GOT3 (cell line): ENCODE measurements around the gene RGS12.

Experiments used
- DNase-seq: peaks from one replicate; lab custom pipeline; 2025; ENCODE audit warnings: mixed read lengths; lab: John Stamatoyannopoulos, UW

RGS12 gene

DNA sequence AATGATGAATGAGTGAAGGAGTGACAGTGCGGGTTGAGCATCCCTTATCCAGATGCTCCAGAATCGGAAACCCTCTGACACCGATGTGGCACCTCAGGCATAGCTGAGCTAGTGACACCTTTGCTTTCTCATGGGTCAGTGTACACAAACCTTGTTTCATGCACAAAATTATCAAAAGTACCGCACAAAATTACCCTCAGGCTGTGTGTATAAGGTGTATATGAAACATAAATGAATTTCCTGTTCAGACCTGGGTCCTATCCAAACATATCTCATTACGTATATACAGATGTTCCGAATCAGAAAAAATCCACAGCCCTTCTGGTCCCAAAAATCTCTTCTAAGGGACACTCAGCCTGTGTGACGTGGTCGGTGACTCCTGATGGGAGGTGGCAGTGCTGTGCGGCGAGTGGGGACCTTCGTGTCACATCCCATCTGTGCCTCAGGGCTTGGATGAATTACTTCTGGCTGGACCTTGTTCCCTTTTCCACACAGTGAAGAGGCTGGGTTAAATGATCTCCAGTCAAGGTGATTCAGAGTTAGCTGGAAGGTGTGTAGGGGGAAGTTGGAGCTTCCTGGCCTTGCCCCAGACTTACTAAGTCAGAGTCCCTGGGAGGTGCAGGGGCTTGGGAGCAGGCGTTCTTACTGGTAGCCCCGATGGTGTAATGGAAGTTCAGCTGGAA is 18.8 kb downstream of the RGS12 start:
- DNase-seq: no peak

DNA sequence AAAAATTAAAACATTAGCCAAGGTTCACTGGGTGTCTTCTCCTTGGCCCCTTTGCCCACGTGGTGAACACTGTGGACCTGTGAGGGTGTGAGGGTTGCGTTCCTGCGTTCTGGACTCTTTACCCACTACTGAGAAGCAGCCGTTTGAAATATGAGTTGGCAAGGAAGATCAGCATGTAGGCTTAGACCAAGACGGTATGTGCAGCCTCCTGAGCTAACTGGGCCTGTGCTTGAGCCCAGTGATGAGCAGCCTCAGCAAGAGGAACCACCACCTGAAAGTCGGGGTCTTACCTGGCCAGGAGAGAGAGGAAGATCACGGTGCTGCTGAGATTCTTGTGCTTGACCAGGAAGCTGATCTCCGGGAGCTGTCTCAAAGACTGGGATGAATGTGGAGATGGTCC is 19.5 kb downstream of the RGS12 start:
- DNase-seq: no peak

DNA sequence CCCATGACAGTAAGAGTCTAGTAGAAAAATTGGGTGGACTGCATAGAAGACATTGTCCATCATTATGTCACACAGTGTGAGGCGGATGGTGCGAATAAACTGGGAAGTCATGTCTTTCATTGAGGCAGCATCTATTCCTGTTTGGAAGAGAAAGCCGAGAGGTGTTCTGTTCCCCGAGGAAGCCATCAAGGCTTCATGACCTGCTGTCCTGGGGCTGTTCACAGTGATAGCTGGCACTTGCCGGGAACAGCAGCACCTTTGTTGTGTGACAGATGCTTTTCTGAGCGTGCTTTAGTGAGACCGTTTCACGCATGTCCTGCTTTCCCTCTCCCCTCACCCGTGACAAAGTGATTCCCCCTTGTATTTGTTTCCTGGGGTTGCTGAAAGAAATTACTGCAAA is 20.3 kb downstream of the RGS12 start:
- DNase-seq: no peak

DNA sequence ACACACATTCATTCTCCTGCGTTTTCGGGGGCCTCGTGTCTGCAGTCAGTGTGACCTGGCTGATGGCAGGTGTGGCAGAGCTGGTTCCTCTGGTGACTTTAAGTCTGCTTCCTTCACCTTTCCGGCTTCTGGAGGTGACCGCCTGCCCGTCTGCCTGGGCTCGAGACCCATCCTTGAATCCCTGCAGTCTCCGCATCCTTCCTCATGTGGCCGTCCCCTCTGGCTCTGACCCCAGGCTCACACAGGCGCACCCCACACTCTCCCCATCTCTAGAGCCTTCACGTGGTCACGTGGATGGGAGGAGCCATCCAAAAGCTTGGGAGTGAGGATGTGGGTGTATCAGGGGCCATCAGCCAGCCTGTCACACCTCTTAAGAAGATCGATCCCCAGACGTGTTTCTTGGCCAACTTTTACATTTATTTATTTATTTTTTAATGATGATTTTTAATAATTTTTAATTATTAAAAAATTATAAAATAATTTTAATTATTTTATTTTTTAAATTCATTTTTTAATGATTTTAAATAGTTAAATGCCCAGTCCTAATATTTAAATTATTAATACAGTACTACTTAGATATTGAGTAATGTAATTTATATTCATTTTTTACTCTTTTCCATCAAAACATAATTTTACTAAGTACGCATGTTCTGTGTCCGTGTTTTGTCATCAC is 20.9 kb downstream of the RGS12 start:
- DNase-seq: no peak

GRCh38 chr4:3314706-3315260 is 22.0 kb downstream of the RGS12 start:
- DNase-seq: no peak

DNA sequence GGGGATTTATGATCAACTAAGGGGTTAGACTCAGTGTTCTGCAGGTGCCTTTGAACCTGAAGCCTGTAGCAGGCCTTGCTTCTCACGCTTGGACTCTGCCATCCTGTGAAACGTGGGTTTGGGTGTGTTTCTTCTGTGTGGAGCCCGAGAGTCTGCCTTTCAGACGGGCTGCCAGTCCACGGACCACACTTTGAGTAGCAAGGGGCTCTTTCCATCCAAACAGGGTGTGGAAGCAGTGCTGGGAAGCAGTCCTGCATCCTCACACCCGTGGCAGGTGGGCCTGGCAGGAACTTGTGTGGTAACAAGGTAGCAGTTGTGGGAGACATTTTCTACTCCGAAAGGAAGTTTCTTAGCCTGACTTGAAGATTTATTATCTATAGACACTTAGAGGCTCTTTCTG is 22.7 kb downstream of the RGS12 start:
- no peak for DNase-seq

- DNase-seq: no peak
These were observed 23.3 kb downstream of the RGS12 start for GRCh38 chr4:3316146-3316545.

- no peak for DNase-seq
These were observed 24.3 kb downstream of the RGS12 start for GRCh38 chr4:3317011-3317655.

- DNase-seq: no peak
These were observed 24.9 kb downstream of the RGS12 start for GRCh38 chr4:3317656-3318211.

GRCh38 chr4:3318561-3319021 is 25.8 kb downstream of the RGS12 start:
- no peak for DNase-seq

GRCh38 chr4:3320361-3321023 is 27.7 kb downstream of the RGS12 start:
- DNase-seq: no peak

GRCh38 chr4:3321295-3321889 is 28.6 kb downstream of the RGS12 start:
- no peak for DNase-seq

- DNase-seq: no peak
These were observed 29.3 kb downstream of the RGS12 start for GRCh38 chr4:3322059-3322550.

DNA sequence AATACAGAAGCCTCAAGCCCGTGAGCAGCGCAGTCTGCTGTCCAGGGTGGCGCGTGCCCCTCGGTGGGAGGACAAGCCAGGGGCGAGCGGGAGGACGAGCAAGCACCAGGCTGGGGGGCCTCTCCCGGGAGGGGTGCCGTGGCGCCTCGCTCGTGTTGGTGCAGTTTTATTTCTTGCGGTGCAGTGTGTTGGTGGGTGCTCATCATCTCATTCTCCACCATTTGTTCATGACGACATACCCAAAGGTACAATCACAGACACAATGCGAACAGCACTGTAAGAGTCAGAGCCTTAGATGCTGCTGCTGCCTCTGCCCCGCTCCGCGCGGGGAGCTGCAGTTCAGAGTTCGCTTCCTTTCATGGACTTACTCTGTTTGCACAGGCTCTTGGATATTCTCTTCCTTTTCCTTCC is 30.3 kb downstream of the RGS12 start:
- no peak for DNase-seq

DNA sequence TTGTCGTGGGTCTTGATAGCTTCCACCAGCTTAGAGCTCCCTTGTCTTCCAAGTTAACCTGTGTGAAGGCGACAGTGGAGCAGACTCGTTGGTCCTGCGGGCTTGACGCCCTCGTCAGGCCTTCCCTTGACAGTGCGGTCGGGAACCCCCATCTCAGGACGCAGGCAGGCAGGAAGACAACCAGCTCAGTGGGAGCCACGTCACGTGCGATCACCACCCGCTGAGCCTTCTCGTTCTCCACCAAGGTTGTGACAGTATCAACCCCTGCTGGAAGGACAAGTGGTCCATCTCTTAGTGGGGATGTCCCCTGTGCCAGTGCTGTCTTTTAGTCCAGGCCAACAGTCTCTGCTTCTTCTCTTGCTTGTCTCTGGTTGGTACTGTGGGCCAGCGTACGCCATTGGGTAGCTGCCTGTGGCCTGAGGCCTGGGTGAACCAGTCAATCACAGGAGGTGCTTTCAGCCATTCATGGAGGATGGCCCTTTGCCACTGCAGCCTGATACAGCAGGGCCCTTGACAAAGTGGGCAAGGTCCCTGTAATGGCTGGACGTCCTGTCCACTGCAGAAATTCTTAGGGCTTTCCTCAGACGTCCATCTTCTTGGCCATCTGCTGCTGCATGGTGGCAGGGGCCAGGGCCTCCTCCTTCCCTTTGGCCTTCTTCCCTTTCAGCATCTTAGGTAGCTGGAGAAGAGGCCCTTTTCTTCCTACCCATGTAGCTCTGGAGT is 31.4 kb downstream of the RGS12 start:
- DNase-seq: no peak

GRCh38 chr4:3328814-3329663 is 36.2 kb downstream of the RGS12 start:
- no peak for DNase-seq

DNA sequence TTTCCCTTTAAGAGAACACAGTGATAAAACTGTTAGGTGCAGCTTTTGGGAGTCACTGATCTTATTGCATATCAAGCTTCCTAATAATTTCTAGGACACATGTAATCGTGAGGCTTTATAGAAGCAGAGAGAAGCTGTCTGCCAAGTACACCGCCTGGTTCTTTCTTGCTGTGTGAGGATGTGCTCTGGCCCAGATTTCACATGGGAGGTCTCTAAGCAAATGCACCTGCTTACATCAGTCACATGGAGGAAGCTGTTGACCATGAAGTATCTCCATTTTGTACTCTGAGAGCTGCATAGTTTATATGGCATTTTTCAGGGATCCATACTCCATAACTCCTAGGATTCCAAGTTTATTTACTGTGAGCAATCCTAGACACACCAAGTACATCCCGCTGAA is 37.1 kb downstream of the RGS12 start:
- DNase-seq: no peak

GRCh38 chr4:3330707-3331106 is 37.9 kb downstream of the RGS12 start:
- no peak for DNase-seq

GRCh38 chr4:3331511-3332394 is 38.9 kb downstream of the RGS12 start:
- no peak for DNase-seq
